Activated T-helper 1 cell treated with anti-CD3 and anti-CD28 coated beads, Interleukin-12 subunit alpha, Interleukin-12 subunit beta, Interleukin-2, Interleukin-4 antibody, amounts not matched to agents 30 ng/mL and 10 ng/mL and 1 ng/mL, durations not matched to agents 14 hours and 24 hours and 36 hours (primary cell): Measurements from ENCODE around the gene PACRG. TPM values are rescaled to one million over a fixed set of nuclear protein-coding genes. Genes with fewer than 3 reads are reported as not detected.

Experiments used
- DNase-seq: peaks from one replicate; pipeline ENCODE4 v3.0.0; 2021; ENCODE audit warnings: low spot score
- H3K27ac Mint-ChIP-seq: one replicate; pipeline ENCODE4 v1.8.0; 2021; ENCODE audit warnings: mild to moderate bottlenecking, mixed read lengths
- H3K27me3 Mint-ChIP-seq: one replicate; pipeline ENCODE4 v1.8.0; 2022; ENCODE audit warnings: mild to moderate bottlenecking, moderate library complexity, mixed read lengths; ENCODE audit not compliant: insufficient read depth
- H3K36me3 Mint-ChIP-seq: one replicate; pipeline ENCODE4 v1.8.0; 2021; ENCODE audit warnings: low read depth, mixed read lengths
- H3K4me1 Mint-ChIP-seq: one replicate; pipeline ENCODE4 v1.8.0; 2021; ENCODE audit warnings: low read depth, mixed read lengths
- H3K4me3 Mint-ChIP-seq: one replicate; pipeline ENCODE4 v1.8.0; 2021; ENCODE audit warnings: mild to moderate bottlenecking, moderate library complexity, mixed read lengths
- H3K9me3 Mint-ChIP-seq: one replicate; pipeline ENCODE4 v1.8.0; 2021; ENCODE audit warnings: mixed read lengths
- intact Hi-C: fragments of 100-400 bp; cut with micrococcal nuclease; formaldehyde crosslinking; loops from one replicate; pipeline ENCODE4 v1.15.1; 2024
- total RNA-seq: library from RNA; stranded (reverse); gene quantifications from 2 replicates; pipeline ENCODE4 v1.2.3, GENCODE V29; 2022

PACRG gene
- total RNA-seq, 1 donor from 2014 or later: 0.36 TPM

DNA sequence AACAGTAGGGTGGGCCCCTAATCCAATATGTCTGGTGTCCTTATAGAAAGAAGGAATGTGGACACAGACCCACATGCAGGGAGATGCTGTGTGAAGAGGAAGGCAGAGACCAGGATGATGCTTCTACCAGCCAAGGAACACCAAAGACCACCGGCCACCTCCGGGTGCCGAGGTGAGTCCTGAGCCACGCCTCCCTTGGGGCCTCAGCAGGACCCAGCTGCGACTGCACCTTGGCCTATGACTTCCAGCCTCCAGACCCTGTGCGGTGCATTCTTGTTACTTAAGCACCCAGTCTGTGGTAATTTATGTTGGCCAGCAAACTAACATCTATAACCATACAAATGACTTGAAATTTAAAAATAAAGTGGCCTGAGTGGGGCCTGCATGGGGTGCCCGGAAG, 607.3 kb downstream of the PACRG start:
- H3K27ac Mint-ChIP-seq: no peak overlapping the region
- H3K4me1 Mint-ChIP-seq: no peaks in the 10 kb centered on the region
- no peaks in the 10 kb centered on the region for H3K36me3 Mint-ChIP-seq
- H3K9me3 Mint-ChIP-seq: no peaks in the 10 kb centered on the region
- H3K27me3 Mint-ChIP-seq: peaks cover 5% of the 10 kb centered on the region
- intact Hi-C loops: no loop called here
- DNase-seq: no peak
- no peak overlapping the region for H3K4me3 Mint-ChIP-seq

DNA sequence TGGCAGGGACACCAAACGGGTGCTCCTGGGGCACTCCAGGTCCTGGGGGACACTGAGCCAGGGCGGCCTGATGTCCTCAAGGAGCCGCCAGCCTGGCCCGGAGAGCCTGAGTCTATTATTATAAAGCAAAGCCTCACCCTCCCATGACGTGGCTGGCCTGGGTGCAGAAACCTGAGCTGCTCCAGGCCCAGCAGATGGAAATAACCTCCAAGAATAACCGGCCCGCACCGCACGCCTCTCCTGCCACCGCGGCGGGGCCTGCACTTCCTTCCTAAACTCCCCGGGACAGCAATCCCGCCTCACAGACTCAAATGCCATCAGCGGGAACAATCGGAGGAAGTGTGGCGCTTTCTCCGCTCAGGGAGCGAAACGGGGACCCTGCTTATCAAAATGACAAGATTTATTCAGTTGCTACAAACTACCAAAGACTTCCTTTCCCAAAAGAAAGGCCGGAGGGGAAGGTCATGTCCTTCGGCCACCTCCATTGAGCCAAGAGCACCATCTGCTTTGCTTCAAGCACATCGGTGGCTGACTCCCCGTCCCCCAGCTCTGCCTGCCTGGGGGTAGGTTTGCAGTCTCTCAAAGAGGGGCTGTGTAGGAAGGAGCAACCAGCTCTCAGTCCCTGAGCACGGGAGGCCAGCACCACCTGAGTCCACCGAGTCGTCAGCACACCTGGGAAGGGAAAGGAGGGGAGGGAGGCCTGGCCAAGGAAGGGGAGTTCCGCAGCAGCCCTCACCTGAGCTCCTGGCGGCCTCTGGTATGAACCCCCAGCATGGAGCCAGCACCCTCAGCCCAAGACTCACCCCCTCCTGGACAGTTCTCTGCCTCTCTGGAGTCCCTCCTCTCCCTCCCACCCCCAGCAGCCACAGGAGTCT, 608.1 kb downstream of the PACRG start:
- Mint-ChIP-seq H3K4me3 (no peak overlapping the region), H3K27ac (no peak overlapping the region), H3K4me1 (no peaks in the 10 kb centered on the region), H3K9me3 (no peaks in the 10 kb centered on the region), H3K36me3 (no peaks in the 10 kb centered on the region), H3K27me3 (peaks cover 5% of the 10 kb centered on the region)
- DNase-seq: no peak
- intact Hi-C loops: no loop called here

DNA sequence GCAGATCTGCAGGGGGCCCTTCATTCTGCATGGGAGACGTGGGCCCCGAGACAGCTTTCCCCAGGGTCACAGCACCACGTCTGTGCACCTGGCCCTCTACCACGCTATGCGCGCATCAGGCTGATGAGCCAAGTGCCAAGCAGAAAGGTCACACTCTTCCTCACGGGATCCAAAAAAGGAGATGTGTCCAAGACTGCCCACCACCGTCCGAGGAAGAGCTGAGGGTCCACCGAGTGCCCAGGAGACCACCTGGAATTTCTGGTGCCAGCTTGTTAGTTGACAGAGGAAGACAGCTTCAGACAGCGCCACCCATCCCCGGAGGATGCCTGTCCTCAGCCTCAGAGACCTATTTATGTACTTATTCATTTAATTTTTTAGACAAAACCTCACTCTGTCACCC, 609.2 kb downstream of the PACRG start:
- Mint-ChIP-seq H3K27ac (no peak overlapping the region), H3K27me3 (peaks cover 5% of the 10 kb centered on the region)
- no peak for DNase-seq

DNA sequence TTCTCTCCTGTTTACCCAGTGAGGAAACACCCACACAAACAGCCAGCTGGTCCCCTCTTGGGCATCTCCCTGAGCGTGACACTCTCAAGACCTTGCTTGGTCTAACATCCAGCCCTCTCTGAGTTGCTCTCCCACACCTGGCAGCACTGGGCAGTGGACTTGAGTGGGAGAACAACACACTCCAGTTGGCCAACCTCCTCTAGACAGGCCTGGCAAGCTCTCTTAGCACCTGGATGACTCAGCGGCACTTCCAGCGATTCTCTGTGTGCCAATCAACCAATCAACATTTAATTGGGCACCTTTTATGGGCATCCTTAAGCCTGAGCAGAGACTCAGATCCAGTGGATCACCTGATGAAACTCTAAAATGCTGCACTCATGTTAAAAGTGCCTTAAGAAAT, 610.2 kb downstream of the PACRG start:
- H3K36me3 Mint-ChIP-seq: no peaks in the 10 kb centered on the region
- H3K27ac Mint-ChIP-seq: no peak overlapping the region
- intact Hi-C loops: no loop called here
- no peaks in the 10 kb centered on the region for H3K9me3 Mint-ChIP-seq
- H3K4me1 Mint-ChIP-seq: no peaks in the 10 kb centered on the region
- DNase-seq: no peak
- H3K27me3 Mint-ChIP-seq: peaks cover 5% of the 10 kb centered on the region
- H3K4me3 Mint-ChIP-seq: no peak overlapping the region

More for the DNA sequence above, 609.2 kb downstream of the PACRG start:
- H3K4me1 Mint-ChIP-seq: no peaks in the 10 kb centered on the region
- H3K4me3 Mint-ChIP-seq: no peak overlapping the region
- H3K36me3 Mint-ChIP-seq: no peaks in the 10 kb centered on the region
- no peaks in the 10 kb centered on the region for H3K9me3 Mint-ChIP-seq
- intact Hi-C loops: no loop called here

DNA sequence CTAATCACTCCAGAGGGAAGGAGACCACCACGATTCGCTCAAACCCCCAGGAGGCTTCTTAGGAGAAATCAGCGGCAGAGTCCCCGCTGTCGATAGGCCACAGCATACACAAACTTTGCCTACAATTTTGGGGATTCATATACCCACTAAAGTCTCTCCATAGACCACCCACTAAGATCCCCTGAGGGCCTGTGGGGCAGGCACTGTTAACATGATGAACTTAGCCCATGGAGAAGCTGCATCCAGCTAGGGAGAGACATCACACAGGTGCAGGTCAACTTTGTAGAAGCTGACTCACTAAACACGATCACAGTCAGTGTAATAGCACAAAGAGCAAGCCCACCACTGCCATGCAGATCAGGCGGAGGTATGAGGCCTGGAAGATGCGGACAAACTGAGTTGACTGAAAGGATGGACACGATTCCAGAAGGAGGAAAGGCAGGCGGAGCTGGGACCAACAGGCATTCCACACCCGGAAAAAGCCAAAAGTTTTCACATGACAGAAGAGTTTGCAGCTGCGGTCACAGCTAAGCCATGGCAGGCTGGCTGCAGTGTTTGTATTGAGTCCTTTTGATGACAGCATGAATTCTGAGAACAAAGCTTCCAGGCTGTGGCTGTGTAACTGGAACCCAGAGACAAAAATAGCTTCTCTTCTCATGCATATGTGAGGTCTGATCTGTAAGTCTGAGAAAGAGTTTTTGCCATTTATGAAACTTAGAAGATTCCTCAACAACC, 611.1 kb downstream of the PACRG start:
- no peak overlapping the region for H3K4me3 Mint-ChIP-seq
- intact Hi-C loops: no loop called here
- no peak for DNase-seq
- H3K9me3 Mint-ChIP-seq: no peaks in the 10 kb centered on the region
- H3K27ac Mint-ChIP-seq: no peak overlapping the region
- no peaks in the 10 kb centered on the region for H3K36me3 Mint-ChIP-seq
- H3K4me1 Mint-ChIP-seq: no peaks in the 10 kb centered on the region
- peaks cover 5% of the 10 kb centered on the region for H3K27me3 Mint-ChIP-seq

DNA sequence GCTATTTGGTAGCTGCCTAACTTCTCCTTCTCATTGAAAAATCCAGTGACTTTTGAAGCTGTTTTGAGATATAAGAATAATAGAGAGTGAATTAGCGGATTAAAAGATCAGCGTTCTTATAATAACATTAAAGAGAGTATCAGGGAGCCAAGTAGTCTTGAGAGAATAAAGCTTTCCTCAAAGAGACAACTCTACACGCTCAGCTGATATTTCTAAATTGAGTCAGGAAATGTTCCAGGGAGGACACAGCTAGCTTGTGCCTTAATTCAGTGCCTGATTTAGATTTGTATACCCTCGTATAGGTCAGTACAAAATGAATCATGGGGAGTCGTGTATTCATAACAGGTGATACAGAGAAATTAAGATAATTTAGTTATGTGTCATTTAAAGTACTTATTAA, 611.7 kb downstream of the PACRG start:
- intact Hi-C loops: no loop called here
- no peak for DNase-seq
- Mint-ChIP-seq H3K9me3 (no peaks in the 10 kb centered on the region), H3K4me1 (no peaks in the 10 kb centered on the region), H3K4me3 (no peak overlapping the region), H3K36me3 (no peaks in the 10 kb centered on the region), H3K27me3 (peaks cover 5% of the 10 kb centered on the region), H3K27ac (no peak overlapping the region)

DNA sequence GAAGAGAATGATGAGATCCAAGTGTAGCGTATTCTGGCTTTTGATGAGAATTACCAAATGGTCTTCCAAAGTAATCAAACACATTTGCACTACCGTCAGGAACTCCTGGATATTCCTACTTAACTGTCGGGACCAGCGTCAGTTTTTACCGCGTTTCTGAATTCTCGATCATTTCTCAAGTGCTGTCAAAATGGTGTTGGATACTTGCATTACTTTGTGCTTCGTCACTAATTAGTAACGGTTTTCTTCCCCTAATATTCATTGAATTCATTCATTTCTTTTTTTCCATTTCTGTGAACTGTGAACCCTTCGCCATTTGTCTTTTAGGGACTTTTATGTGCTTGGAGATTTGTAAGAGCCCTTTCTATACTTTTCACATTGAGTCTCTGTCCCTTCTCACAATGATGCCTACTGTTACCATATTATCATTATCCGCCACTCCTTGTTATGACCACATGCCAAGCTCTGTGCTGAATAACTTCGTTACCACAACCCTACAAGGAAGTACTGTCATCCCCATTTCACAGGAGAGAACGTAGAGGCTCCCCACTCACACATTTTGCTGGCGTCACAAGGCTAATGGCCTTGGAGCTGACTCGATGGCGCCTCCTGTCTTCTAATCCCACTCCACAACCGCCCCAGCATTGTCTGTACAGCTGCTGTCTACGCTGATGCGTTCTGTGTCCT, 612.6 kb downstream of the PACRG start:
- H3K4me1 Mint-ChIP-seq: no peaks in the 10 kb centered on the region

DNA sequence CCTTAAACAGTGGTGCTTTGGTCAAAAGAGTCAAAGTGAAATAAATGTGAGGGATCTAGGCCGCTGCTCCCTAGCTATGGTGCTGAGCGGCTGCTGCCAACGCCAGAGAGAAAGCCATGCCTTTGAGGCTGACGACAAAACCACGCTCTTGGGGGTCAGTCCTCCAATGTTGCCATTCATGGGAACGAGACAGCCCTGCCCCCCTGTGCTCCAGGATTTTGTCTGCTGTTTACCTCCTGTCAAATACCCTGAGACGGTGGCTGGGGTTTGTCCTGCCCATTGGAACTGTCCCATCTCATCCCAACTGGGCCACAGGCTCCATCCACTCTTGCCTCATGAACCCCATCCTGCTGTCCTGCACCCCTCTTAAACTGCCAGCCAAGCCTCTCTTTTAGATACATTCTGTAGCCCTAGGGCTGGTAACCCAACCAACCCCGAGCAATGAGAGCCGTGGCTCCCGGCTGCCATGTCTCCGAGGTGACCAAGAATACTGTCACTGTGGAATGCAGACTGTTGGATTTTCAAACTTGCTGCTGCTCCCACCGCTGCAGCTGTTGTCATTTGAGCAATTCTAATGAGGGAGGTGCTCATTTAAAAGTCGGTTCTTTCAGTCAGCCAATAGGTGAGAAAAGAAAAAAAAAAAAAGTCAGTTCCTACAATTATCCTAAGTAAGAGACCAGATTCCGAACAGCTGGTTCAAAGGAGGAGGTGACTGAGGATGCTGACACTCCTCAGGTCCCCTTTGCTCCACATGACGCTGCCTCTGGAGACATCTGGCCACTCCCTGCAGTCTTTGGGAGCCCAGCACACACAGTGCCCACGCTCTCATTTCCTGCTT, 613.7 kb downstream of the PACRG start:
- DNase-seq: no peak
- no peaks in the 10 kb centered on the region for H3K36me3 Mint-ChIP-seq
- H3K27ac Mint-ChIP-seq: no peak overlapping the region
- no peaks in the 10 kb centered on the region for H3K9me3 Mint-ChIP-seq
- no peaks in the 10 kb centered on the region for H3K4me1 Mint-ChIP-seq
- intact Hi-C loops: no loop called here
- no peak overlapping the region for H3K4me3 Mint-ChIP-seq
- H3K27me3 Mint-ChIP-seq: no peaks in the 10 kb centered on the region

More for the DNA sequence above, 612.6 kb downstream of the PACRG start:
- H3K27ac Mint-ChIP-seq: no peak overlapping the region
- H3K36me3 Mint-ChIP-seq: no peaks in the 10 kb centered on the region
- H3K27me3 Mint-ChIP-seq: peaks cover 5% of the 10 kb centered on the region
- H3K4me3 Mint-ChIP-seq: no peak overlapping the region
- no peaks in the 10 kb centered on the region for H3K9me3 Mint-ChIP-seq
- DNase-seq: no peak
- intact Hi-C loops: no loop called here

DNA sequence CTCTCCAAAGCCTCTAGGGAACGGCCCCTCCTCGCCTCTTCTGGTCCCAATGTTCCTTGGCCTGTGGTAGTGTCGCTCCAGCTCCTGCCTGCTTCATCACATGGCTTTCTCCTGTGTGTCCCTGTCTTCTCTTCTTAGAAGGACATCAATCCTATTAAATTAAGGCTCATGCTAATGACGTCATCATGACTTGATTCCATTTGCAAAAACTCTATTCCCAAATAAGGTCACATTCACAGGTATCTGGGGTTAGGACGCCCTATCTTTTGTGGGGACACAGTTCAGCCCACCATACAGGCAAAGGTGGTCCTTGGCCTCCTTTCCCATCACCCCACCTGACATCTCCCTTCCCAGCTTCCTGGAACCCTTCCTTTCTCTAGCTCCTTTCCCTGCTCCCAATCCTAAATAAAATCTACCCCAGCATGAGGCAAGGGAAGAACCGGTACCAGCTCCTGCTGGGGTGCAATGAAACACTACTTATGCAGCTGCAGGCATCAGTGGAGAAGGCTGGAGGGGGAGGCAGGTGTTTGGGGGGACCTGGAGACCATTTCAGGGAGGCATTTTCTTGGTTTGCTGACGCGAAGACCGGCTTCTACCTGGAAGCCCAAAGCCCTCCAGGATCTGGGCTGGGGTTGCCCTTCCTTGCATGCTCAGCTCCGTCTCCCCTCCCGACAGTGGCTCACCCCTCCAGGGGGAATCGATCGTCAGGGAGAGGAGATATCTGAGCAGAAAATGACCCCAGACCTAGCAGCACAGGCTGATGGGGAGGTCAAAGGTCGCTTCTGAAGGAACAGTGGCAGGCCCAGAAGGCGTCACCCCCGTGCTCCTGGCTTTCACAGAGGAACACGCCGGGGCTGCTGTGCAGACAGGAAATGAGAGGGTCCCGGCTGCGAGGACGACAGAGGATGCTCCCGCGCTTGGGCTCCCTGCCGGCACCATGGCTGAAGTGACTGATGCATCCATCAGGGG, 615.1 kb downstream of the PACRG start:
- Mint-ChIP-seq H3K4me1 (no peaks in the 10 kb centered on the region), H3K36me3 (no peaks in the 10 kb centered on the region), H3K9me3 (no peaks in the 10 kb centered on the region), H3K4me3 (no peak overlapping the region), H3K27me3 (no peaks in the 10 kb centered on the region), H3K27ac (no peak overlapping the region)
- intact Hi-C loops: no loop called here
- DNase-seq: no peak

DNA sequence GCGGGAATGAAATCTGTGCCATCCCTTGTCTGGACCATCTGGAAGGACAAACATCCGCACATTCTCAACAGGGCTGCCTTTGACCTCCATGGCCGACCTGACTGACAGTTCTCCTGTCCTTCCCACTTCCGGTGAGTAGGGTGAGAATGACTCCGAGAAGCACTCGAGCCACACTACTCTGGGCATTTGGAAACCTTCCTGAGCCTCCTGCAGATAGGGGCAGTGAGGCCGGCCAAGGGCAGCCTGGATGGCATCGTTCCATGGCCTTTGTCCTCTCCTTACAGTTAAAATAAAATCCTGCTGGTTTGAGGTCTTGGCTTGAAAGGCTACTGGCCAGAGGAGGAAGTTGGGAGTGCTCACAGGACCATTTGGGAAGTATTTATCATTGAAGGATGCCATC, 615.8 kb downstream of the PACRG start:
- intact Hi-C loops: no loop called here
- DNase-seq: no peak
- H3K4me1 Mint-ChIP-seq: no peaks in the 10 kb centered on the region
- H3K27me3 Mint-ChIP-seq: no peaks in the 10 kb centered on the region
- H3K4me3 Mint-ChIP-seq: no peak overlapping the region
- no peaks in the 10 kb centered on the region for H3K9me3 Mint-ChIP-seq
- no peak overlapping the region for H3K27ac Mint-ChIP-seq
- H3K36me3 Mint-ChIP-seq: no peaks in the 10 kb centered on the region

DNA sequence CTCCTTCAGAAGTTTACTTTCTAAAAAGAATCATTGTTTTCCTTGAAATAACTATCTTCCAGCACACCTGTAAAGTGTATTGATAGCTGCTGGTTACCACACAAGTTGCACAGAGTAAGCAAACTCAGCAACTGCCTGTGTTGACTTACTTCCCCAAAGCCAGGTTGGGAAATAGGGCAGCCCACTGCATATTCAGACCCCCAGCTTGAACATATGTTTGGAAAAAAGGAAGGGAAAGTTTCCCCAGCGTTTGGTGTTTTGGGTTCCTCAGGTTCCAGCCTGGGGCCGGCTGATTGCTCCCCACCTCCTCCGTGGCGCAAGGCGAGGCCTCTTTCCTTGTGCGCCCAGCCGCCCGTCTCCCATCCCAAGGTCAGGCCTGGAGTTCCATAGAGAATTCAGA, 616.6 kb downstream of the PACRG start:
- H3K9me3 Mint-ChIP-seq: no peaks in the 10 kb centered on the region
- H3K4me3 Mint-ChIP-seq: no peak overlapping the region
- intact Hi-C loops: no loop called here
- no peaks in the 10 kb centered on the region for H3K4me1 Mint-ChIP-seq
- H3K27me3 Mint-ChIP-seq: no peaks in the 10 kb centered on the region
- no peak for DNase-seq
- no peak overlapping the region for H3K27ac Mint-ChIP-seq
- no peaks in the 10 kb centered on the region for H3K36me3 Mint-ChIP-seq

DNA sequence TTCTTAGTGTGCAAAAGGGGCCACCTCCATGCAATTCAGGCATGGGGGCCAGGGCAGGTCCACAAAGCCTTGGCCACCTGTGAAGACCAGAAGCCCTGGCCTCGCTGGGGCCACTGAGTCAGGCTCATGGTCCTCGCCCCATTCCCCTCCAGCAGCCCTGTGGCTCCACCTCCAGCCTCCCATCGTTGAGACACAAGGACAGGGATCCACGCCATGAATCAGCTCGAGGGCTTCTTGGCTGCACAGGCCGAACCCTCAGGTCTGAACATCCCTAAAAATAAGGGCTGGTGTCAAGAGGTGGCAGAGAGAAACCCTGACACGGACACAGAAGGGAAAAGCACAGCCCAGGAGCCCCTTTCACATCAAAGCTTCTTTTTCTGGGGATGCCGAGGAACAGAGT, 618.2 kb downstream of the PACRG start:
- H3K27ac Mint-ChIP-seq: no peak overlapping the region
- no peaks in the 10 kb centered on the region for H3K4me1 Mint-ChIP-seq
- intact Hi-C loops: no loop called here
- H3K36me3 Mint-ChIP-seq: no peaks in the 10 kb centered on the region
- H3K4me3 Mint-ChIP-seq: no peak overlapping the region
- no peaks in the 10 kb centered on the region for H3K27me3 Mint-ChIP-seq
- no peaks in the 10 kb centered on the region for H3K9me3 Mint-ChIP-seq
- no peak for DNase-seq
